Testis (tissue), 3 donors: ENCODE results near the gene PPP2R2C. TPM values are rescaled to one million over a fixed set of nuclear protein-coding genes. Genes with fewer than 3 reads are reported as not detected.

Experiments
- DNase-seq: peaks from one replicate; pipeline ENCODE4 v3.0.0-alpha.2; 2019
- H3K27ac ChIP-seq, 2 donors: fragments of 200-600 bp; sonication (generic); one replicate each; pipeline ENCODE4 v1.5.1; 2019
- H3K27me3 ChIP-seq: fragments of 200-600 bp; sonication (generic); one replicate; pipeline ENCODE4 v1.5.1; 2019
- H3K36me3 ChIP-seq: fragments of 200-600 bp; sonication (generic); one replicate; pipeline ENCODE4 v1.5.1; 2017; ENCODE audit warnings: low read depth; ENCODE audit errors: missing control alignments
- H3K4me1 ChIP-seq: fragments of 200-600 bp; sonication (generic); one replicate; pipeline ENCODE4 v1.5.1; 2019
- H3K4me3 ChIP-seq, 2 donors: fragments of 200-600 bp; sonication (generic); one replicate each; pipeline ENCODE4 v1.5.1; 2017 to 2019
- H3K9me3 ChIP-seq: fragments of 200-600 bp; sonication (generic); one replicate; pipeline ENCODE4 v1.5.1; 2017
- POLR2A ChIP-seq: fragments of 450-650 bp; IDR thresholded peaks from one replicate; pipeline ENCODE4 v1.6.1; 2017; ENCODE audit warnings: antibody characterized with exemption, mild to moderate bottlenecking, moderate library complexity
- WGBS, 2 donors: methylation state at CpG; one replicate each; pipeline ENCODE4 v1.1.5; 2018; 5-methylcytosine and 5-hydroxymethylcytosine counted together
- intact Hi-C: fragments of 100-400 bp; cut with DNase I; formaldehyde crosslinking; loops from one replicate; pipeline ENCODE4 v1.15.1; 2023; ENCODE audit warnings: low total_unique reads
- polyA plus RNA-seq: library from polyadenylated mRNA; stranded (reverse); fragments of 350-450 nt; fragmentation: Illumina TruSeq; extraction: RNeasy Lipid Tissue Mini Kit (QIAGEN cat#74804); gene quantifications from one replicate; pipeline ENCODE4 v1.2.3, GENCODE V29; 2014; ENCODE audit warnings: low read depth, low replicate concordance; ENCODE audit not compliant: insufficient read depth
- total RNA-seq, 2 donors: library from RNA; depleted of rRNA; stranded (reverse); fragments of >200 nt; gene quantifications; one replicate each; pipeline ENCODE4 v1.2.3, GENCODE V29; 2016
- TF ChIP-seq, protein P1 (sequence below), 3 experiments: fragments of 450-650 bp in 2 of 3; fragments of 200-600 bp in 1 of 3; sonication (generic) in 1 of 3; IDR thresholded peaks; one replicate each; pipeline ENCODE4 v1.5.1; 2016 to 2019; ENCODE audit warnings: antibody characterized with exemption in 3 of 3, mild to moderate bottlenecking in 2 of 3, moderate library complexity in 1 of 3

Gene PPP2R2C
- total and polyA plus RNA-seq, 3 donors from 2014 or later, result 7.9 to 20.4 (median 13.1) TPM

DNA sequence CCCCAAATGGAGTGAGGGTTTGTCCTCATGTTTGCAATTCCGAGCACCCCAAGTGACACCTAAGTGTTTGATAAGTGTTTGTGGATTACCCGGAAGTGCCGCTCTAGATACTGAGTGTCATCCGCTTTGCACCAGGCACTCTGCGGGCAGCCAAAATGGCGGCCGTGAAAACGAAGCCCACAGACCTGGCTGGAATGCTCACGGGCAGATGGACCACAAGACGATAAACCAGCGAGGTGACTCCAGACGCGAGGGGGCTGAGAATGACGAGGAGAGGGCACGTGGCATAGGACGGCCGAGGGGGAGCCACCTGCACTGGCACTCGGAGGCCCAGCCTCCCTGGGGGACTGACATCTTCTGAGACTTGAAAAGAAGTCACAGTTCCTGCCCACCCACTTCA, 51.0 kb downstream of the PPP2R2C start:
- Histone ChIP-seq H3K36me3 (no peaks in the 10 kb centered on the region), H3K9me3 (no peaks in the 10 kb centered on the region), H3K27ac (no peak overlapping the region), H3K4me1 (peaks cover 10% of the 10 kb centered on the region), H3K27me3 (no peaks in the 10 kb centered on the region), H3K4me3 (peak overlapping the region; percentile 15)
- intact Hi-C loops, result no loop called here
- DNase-seq, result peak; percentile 37
- 70 to 78% methylated on average over 12 to 18 of the region's 18 CpGs for WGBS, 2 donors
- TF ChIP-seq, protein P1, sequence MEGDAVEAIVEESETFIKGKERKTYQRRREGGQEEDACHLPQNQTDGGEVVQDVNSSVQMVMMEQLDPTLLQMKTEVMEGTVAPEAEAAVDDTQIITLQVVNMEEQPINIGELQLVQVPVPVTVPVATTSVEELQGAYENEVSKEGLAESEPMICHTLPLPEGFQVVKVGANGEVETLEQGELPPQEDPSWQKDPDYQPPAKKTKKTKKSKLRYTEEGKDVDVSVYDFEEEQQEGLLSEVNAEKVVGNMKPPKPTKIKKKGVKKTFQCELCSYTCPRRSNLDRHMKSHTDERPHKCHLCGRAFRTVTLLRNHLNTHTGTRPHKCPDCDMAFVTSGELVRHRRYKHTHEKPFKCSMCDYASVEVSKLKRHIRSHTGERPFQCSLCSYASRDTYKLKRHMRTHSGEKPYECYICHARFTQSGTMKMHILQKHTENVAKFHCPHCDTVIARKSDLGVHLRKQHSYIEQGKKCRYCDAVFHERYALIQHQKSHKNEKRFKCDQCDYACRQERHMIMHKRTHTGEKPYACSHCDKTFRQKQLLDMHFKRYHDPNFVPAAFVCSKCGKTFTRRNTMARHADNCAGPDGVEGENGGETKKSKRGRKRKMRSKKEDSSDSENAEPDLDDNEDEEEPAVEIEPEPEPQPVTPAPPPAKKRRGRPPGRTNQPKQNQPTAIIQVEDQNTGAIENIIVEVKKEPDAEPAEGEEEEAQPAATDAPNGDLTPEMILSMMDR (IDR thresholded peaks at IDR 0.05), result no peak
- TF ChIP-seq POLR2A, result no peak

DNA sequence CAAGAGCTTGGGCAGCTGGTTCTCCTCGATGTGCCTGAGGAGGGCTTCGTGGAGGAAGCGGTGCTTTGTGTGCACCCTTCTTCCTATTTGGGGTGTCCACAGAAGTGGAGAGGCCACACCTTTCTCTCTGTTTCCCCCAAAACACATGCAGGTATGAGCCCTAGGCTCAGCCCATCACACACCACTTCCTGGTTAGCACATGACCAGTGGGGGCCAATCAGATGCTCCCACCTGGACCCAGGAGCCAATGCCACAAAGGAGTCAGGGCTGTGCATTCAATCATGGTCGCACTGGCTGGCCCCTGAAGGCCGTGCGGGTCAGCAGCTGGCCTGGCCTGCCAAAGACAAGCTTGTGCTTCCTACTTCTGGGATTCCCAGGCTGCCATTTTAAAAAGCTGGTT, 51.4 kb downstream of the PPP2R2C start:
- TF ChIP-seq, protein P1 (IDR thresholded peaks at IDR 0.05), result no peak
- TF ChIP-seq POLR2A, result no peak
- Histone ChIP-seq H3K36me3 (no peaks in the 10 kb centered on the region), H3K27ac (no peak overlapping the region), H3K4me3 (peak overlapping the region; percentile 15), H3K9me3 (no peaks in the 10 kb centered on the region), H3K4me1 (peaks cover 10% of the 10 kb centered on the region), H3K27me3 (no peaks in the 10 kb centered on the region)
- 77 to 87% methylated on average over 6 of the region's 6 CpGs for WGBS, 2 donors
- intact Hi-C loops, result no loop called here
- DNase-seq, result peak; percentile 59

DNA sequence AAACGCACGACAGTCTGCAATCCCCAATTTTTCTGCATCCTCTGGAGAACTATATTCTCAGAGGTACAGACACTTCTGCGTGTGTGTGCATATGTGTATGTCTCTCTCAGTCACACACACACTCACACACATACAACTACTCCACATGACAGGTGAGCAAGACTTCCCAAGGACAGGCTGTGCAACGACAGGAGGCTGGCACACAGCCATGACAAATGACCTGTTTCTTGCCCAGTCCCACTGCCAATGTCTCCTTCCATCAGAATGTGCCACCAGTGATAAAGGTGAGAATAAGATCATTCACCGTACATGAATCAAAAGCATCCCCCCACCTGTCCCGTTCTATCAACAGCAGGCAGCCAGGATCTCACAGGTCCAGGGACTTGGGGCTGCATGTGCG, 52.4 kb downstream of the PPP2R2C start:
- TF ChIP-seq POLR2A, result no peak
- TF ChIP-seq, protein P1 (IDR thresholded peaks at IDR 0.05), result no peak
- no peaks in the 10 kb centered on the region for H3K36me3 ChIP-seq
- intact Hi-C loops, result no loop called here
- H3K4me1 ChIP-seq, result peaks cover 10% of the 10 kb centered on the region
- H3K27ac ChIP-seq, result no peak overlapping the region
- DNase-seq, result no peak
- no peak overlapping the region for H3K4me3 ChIP-seq
- H3K9me3 ChIP-seq, result no peaks in the 10 kb centered on the region
- 68 to 69% methylated on average over 5 to 7 of the region's 7 CpGs for WGBS, 2 donors
- H3K27me3 ChIP-seq, result no peaks in the 10 kb centered on the region

DNA sequence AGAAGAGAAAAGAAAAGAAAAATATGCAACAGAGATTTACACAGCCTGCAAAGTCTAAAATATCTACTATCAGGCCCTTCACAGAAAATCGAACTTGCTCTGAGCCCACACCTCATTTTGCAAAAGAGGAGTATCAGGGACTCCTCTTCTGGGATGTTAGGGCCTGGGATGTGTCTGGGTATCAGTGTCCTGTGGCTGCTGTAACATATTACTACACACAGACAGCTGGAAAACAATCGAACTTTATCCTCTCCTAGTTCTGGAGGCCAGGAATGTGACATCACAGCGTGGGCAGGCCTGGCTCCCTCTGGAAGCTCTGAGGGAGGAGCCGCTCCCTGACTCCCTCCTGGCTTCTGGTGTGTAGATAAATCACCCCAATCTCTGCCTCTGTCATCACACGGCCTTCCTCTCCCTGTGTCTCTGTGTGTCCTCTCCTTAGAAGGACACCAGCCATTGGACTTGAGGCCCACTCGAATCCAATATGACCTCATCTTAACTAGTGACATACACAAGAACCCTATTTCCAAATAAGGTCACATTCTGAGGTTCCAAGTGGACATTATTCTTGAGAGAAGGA, 52.9 kb downstream of the PPP2R2C start:
- Histone ChIP-seq H3K27ac (no peak overlapping the region), H3K4me3 (no peak overlapping the region), H3K27me3 (no peaks in the 10 kb centered on the region), H3K4me1 (peaks cover 10% of the 10 kb centered on the region), H3K9me3 (no peaks in the 10 kb centered on the region), H3K36me3 (no peaks in the 10 kb centered on the region)
- intact Hi-C loops, result no loop called here
- DNase-seq, result peak; percentile 90
- TF ChIP-seq, protein P1 (IDR thresholded peaks at IDR 0.05), result no peak
- TF ChIP-seq POLR2A, result no peak
- 55 to 61% methylated on average over 6 of the region's 6 CpGs for WGBS, 2 donors

DNA sequence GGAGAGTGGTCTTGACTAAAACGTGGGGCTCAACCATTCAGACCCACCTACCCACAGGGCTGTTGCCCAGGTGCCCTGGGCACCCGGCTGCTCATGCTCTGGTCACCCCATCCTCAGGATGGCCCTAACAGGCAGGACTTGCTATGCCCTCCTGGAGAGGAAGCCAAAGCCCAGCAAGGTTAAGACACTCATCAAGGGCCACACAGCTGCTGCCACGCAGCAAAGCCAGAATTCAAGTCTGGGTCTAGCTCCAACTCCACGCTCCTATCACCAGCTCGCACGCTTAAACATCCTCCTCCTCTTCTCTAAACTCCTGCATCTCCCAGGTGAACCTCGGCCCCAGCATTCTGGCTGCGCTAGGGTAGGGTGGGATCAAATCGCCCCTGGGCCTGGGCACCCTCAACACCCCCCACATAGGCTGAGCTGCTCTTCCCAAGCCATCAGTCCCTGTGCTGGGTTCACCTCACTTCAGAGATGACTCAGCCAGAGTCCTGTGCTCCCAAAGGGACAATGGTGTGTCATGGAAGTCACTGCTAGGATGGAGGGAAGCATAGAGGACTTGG, 54.1 kb downstream of the PPP2R2C start:
- intact Hi-C loops, result no loop called here
- H3K36me3 ChIP-seq, result no peaks in the 10 kb centered on the region
- H3K9me3 ChIP-seq, result no peaks in the 10 kb centered on the region
- no peak for DNase-seq
- peaks cover 10% of the 10 kb centered on the region for H3K4me1 ChIP-seq
- H3K4me3 ChIP-seq, result no peak overlapping the region
- H3K27ac ChIP-seq, result no peak overlapping the region
- no peaks in the 10 kb centered on the region for H3K27me3 ChIP-seq
- 86 to 95% methylated on average over 7 to 9 of the region's 9 CpGs for WGBS, 2 donors
- TF ChIP-seq, protein P1 (IDR thresholded peaks at IDR 0.05), result no peak
- no peak for TF ChIP-seq POLR2A
